Activated B cell treated with CpG ODN at 0.5 μM for 24 hours (primary cell): ENCODE results near the gene S100A5. TPM values are rescaled to one million over a fixed set of nuclear protein-coding genes. Genes with fewer than 3 reads are reported as not detected.
A peak's percentile ranks its signal among the peaks of the same experiment; 100 is the strongest.

ENCODE experiments used
- ATAC-seq: fragments of 200-7000 bp; cut with Tn5 transposase; one replicate; pipeline ENCODE4 v1.10.0; 2021; ENCODE audit warnings: low read depth, mild to moderate bottlenecking, moderate library complexity
- CTCF ChIA-PET: fragments of 350-600 bp; sonication (Branson Sonifier 250); formaldehyde crosslinking; loops from one replicate; lab custom pipeline; 2021; ENCODE audit warnings: antibody characterized with exemption; lab: Charles Lee
- POLR2A ChIA-PET: fragments of 350-600 bp; sonication (Branson Sonifier 250); formaldehyde crosslinking; loops from one replicate; lab custom pipeline; 2021; ENCODE audit warnings: antibody characterized with exemption; lab: Charles Lee
- DNase-seq: peaks from one replicate; pipeline ENCODE4 v3.0.0; 2022
- H3K27ac Mint-ChIP-seq: one replicate; pipeline ENCODE4 v1.8.0; 2020; ENCODE audit warnings: mixed read lengths
- H3K27me3 Mint-ChIP-seq: one replicate; pipeline ENCODE4 v1.8.0; 2021; ENCODE audit warnings: mixed read lengths
- H3K36me3 Mint-ChIP-seq: one replicate; pipeline ENCODE4 v1.8.0; 2021; ENCODE audit warnings: low read depth, mixed read lengths
- H3K4me1 Mint-ChIP-seq: one replicate; pipeline ENCODE4 v1.8.0; 2021; ENCODE audit warnings: mixed read lengths
- H3K4me3 Mint-ChIP-seq: one replicate; pipeline ENCODE4 v1.8.0; 2020; ENCODE audit warnings: mild to moderate bottlenecking, mixed read lengths
- H3K9me3 Mint-ChIP-seq: one replicate; pipeline ENCODE4 v1.8.0; 2020; ENCODE audit warnings: mixed read lengths
- CTCF ChIP-seq: fragments of 200-600 bp; IDR thresholded peaks from one replicate; pipeline ENCODE4 v1.8.0; 2022; ENCODE audit warnings: antibody characterized with exemption, mild to moderate bottlenecking
- intact Hi-C: fragments of 100-400 bp; cut with micrococcal nuclease; formaldehyde crosslinking; loops from one replicate; pipeline ENCODE4 v1.15.1; 2024
- total RNA-seq: library from RNA; stranded (reverse); gene quantifications from 2 replicates; pipeline ENCODE4 v1.2.3, GENCODE V29; 2022

S100A5 gene
- total RNA-seq, 1 donor from 2014 or later: 0.51 TPM

DNA sequence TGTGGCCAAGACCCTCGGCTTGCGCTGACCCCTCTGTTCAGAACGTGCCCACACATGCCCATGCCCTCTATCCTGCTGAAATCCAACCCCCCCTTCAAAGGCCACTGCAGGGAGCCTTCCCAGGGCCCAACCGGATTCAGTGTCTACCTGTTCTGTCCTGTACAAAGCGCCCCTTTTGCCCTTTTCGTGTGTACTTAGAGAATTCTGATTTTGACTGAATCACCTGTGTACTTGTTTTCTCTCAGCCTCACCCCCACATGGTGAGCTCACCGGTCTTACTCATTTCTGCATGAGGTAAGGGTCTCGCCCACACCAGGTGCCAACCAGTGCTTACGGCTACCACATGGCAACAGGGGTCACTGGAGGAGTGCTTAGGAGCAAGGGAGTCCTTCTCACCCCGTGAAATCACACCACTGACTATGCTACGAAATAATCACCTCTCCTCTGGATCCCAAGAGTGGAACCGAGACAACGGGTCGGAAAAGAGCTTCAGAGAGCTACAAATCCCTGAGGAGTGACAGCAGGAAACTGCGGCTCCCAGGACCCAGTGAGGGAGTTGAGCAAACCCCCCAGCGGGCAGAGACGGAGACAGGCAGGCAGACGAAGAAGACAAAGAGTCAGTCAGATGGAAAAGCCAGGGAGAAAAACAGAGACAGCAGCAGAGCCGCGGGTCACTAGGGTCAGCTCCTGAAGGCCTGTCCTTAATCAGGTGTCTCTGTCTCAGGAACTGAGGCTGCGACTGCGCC lies 27.1 kb upstream of the S100A5 start:
- H3K27ac Mint-ChIP-seq: peak overlapping the region; percentile 59
- ATAC-seq (no peak), DNase-seq (no peak)
- H3K4me1 Mint-ChIP-seq: peaks cover 42% of the 10 kb centered on the region
- peaks cover 6% of the 10 kb centered on the region for H3K27me3 Mint-ChIP-seq
- no peaks in the 10 kb centered on the region for H3K9me3 Mint-ChIP-seq
- ChIA-PET CTCF (interaction anchor here (0.8 to 6.3 kb wide), 19 partner anchors 17 to 217 kb away, joined by 3 to 119 read pairs (median 4); partner anchors contain the start of genes CHTOP, S100A4, S100A5 and S100A6), POLR2A (interaction anchor here (0.9 to 3.9 kb wide), 5 partner anchors 23 to 67 kb away, joined by 4 to 44 read pairs (median 10); partner anchors contain the start of genes CHTOP, S100A4 and S100A6)
- TF ChIP-seq CTCF: no peak
- intact Hi-C loops: loop anchor here (1.0 kb wide), 6 partner anchors 34 to 215 kb away; partner anchors contain the start of gene CHTOP
- H3K36me3 Mint-ChIP-seq: no peaks in the 10 kb centered on the region
- no peak overlapping the region for H3K4me3 Mint-ChIP-seq

DNA sequence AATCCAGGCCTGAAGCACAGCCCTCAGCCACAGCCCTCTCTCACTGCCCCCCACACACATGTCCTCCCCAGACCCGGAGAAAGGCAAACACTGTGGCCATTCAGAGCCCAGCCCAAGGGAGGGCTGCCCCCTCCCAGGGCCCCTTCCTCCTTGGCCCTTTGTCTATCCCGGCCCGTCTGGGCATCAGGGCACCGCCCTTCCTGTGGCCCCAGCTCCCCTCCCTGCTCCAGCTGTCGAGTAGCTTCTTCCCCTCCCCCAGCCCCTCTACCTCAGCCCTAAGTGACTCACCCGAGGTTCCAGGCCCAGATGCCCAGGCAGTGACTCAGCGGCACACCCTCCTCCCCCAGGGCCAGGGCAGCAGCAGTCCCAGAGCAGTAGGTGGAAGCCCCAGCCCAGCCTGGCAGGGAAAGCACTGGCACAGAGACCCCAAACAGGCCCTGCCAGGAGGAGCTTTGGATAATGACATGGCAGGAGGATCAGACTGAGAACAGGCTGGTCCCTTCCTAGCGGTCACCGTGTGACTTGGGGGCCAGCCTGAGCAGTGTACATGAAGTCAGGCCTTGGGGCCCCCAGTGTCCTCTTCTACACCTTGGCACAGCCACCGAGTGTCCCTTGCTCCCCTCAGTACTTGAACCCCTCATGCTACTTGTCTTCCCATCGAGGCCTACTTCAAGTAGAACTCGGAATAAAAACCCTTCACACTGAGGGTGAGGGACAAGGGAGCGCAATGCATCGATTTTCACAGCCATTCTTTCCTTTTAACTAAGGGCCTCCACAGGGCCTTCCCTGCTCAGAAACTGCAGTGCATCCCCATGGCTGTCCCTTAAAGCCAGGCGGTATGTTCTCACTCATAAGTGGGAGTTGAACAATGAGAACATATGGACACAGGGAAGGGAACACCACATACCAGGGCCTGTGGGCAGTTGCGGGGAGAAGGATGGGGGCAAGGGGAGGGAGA lies 26.0 kb upstream of the S100A5 start:
- peaks cover 36% of the 10 kb centered on the region for H3K4me1 Mint-ChIP-seq
- peaks cover 6% of the 10 kb centered on the region for H3K27me3 Mint-ChIP-seq
- ChIA-PET CTCF (interaction anchor here (0.7 to 2.4 kb wide), 7 partner anchors 22 to 214 kb away, joined by 3 to 22 read pairs (median 7); partner anchors contain the start of gene S100A6), POLR2A (interaction anchor here (0.6 to 4.3 kb wide), 21 partner anchors 9 to 423 kb away, joined by 3 to 115 read pairs (median 5); partner anchors contain the start of genes CHTOP, ILF2, INTS3 and JTB)
- ATAC-seq (peak; percentile 82), DNase-seq (peak; percentile 71)
- H3K9me3 Mint-ChIP-seq: no peaks in the 10 kb centered on the region
- peak overlapping the region; percentile 99 for H3K27ac Mint-ChIP-seq
- H3K4me3 Mint-ChIP-seq: peak overlapping the region; percentile 70
- no peak for TF ChIP-seq CTCF
- intact Hi-C loops: loop anchor here (1.0 kb wide), 2 partner anchors 21 to 30 kb away; partner anchors contain the start of gene S100A4
- H3K36me3 Mint-ChIP-seq: no peaks in the 10 kb centered on the region

DNA sequence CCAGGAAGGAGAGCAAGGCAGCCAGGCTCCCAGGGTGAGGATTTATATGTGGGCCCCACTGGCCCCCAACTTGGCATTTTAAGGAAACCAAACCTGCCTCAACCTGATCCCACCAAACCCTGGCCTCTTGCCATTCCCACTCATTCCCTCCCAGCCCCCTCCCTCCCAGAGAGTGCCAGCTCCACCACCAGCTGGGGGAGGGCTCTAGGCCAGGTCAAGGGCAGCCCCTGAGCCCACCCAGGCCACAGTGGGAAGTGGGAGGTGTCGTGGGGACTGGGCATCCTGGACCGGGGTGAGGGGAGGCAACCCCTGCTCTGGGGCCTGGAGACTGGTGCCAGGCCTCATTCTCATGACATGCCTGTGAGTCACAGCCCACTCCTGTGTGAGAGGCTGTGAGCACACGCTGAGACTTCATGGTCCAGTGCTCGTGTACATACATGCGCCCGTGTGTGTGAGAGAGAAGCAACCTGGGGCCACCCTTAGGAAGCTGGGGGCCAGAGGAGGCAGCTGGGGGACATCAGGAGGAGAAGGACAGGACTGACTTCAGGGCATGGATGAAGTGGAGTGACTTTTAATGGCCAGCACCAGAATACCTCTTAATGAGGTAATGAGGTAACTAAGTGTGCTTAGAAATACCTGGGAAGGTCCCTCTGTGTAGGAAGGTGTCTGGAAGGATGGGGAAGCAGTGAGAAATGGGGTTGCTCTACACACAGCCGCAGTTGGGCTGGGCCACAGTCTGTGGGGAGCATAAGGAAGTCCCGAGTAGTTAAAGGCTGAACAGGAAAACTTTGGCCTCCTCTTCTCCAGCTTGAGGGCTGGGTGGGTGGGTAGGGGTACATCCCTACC lies 25.0 kb upstream of the S100A5 start, which contains the start of gene S100A2:
Gene S100A2 (minus strand): TSS at position 316 of the 846 bp plus-strand sequence. CDS start 1,967 bp downstream, outside the sequence.
- Mint-ChIP-seq H3K27ac (peak within 1 kb of the TSS; percentile 99), H3K27me3 (peaks cover under 1% of the 10 kb centered on the region), H3K4me3 (peak within 1 kb of the TSS; percentile 82), H3K4me1 (peaks cover 36% of the 10 kb centered on the region), H3K9me3 (no peaks in the 10 kb centered on the region), H3K36me3 (no peaks in the 10 kb centered on the region)
- POLR2A ChIA-PET: interaction anchor here (0.6 to 4.3 kb wide), 22 partner anchors 8 to 618 kb away, joined by 3 to 115 read pairs (median 6); partner anchors contain the start of genes CHTOP, ILF2, INTS3 and JTB
- DNase-seq (peak; percentile 43), ATAC-seq (peak; percentile 75)
- no peak for TF ChIP-seq CTCF
- intact Hi-C loops: loop anchor here (1.0 kb wide), 2 partner anchors 20 to 29 kb away; partner anchors contain the start of gene S100A4
- CTCF ChIA-PET: interaction anchor here (0.7 to 2.4 kb wide), 7 partner anchors 21 to 213 kb away, joined by 3 to 22 read pairs (median 7); partner anchors contain the start of gene S100A6

DNA sequence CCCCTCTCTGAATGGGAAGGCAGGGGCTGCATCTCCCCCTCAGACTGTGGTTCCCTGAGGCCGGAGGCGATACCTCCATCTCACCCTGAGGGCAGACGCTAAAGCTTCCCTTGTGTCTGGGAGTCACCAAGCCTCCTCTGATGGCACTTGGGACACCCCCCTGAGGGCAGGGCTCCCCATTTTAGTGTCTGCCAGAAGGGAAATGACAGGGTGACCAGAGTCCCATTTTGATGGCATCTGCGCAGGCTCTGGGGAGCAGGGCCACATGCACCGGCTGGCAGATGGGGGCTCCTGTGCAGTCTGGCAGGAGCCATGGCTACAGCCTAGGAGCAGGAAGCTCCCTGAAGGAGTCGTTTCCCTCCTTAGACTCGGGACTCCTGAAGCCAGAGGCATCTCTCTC lies 23.3 kb upstream of the S100A5 start:
- TF ChIP-seq CTCF: no peak
- Mint-ChIP-seq H3K36me3 (no peaks in the 10 kb centered on the region), H3K4me1 (peaks cover 36% of the 10 kb centered on the region), H3K4me3 (no peak overlapping the region), H3K27ac (no peak overlapping the region), H3K9me3 (no peaks in the 10 kb centered on the region), H3K27me3 (no peaks in the 10 kb centered on the region)
- DNase-seq: no peak
- ATAC-seq: no peak
- intact Hi-C loops: no loop called here
- CTCF ChIA-PET: interaction anchor here (1.0 to 1.2 kb wide), 3 partner anchors 8 to 31 kb away, joined by 3 to 4 read pairs (median 3); partner anchors contain the start of gene S100A6
- POLR2A ChIA-PET: interaction anchor here (0.6 to 4.3 kb wide), 4 partner anchors 12 to 109 kb away, joined by 3 to 115 read pairs (median 26); partner anchors contain the start of genes S100A4 and S100A6
